Activated CD4-positive, alpha-beta T cell treated with anti-CD3 and anti-CD28 coated beads, Interleukin-2, amount 50 U/mL, for 48 hours (primary cell): Measurements from ENCODE around the gene NMU.
"Not testable (repeated sequence)": the region's sequence is repeated elsewhere in the genome, so short reads cannot be mapped to it uniquely, and the experiment has no call there.

Experiments
- DNase-seq, 2 experiments: peaks; one replicate each; pipeline ENCODE4 v3.0.0-alpha.2; 2020

Gene NMU

GRCh38 chr4:55553441-55554201 lies 82.5 kb downstream of the NMU start:
- peak in 1 of 2 experiments; percentile 7 for DNase-seq

DNA sequence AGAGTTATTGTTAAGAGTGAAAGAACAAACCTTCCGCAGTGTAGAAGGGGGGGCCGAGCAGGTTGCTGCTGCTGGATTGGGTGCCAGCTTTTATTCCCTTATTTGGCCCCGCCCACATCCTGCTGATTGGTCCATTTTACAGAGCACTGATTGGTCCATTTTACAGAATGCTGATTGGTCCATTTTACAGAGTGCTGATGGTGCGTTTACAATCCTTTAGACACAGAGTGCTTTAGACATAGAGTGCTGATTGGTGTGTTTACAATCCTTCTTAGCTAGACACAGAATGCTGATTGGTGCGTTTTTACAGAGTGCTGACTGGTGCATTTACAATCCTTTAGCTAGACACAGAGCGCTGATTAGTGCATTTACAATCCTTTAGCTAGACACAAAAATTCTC lies 84.1 kb downstream of the NMU start:
- DNase-seq, result not testable (repeated sequence)

- DNase-seq, result no peak
These were observed 86.2 kb downstream of the NMU start for GRCh38 chr4:55549888-55550287.

DNA sequence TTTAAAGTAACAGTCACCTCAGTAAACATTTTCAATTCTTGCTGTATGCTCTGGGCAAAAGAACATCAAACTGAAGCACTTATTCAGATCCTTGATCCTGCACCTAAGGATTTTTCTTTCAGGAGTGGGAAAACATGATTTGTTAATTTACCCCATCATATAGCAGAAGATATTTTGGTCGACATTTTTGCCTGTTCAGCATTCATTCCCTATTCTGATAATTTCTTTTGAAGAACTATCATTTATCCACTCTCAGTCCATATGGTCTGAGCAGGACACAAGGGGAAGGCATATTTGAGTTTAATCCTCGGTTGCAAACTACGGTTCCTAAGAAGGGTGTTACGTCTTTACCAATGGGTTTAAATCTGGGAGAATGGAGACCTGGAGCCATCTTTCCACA lies 88.2 kb downstream of the NMU start:
- no peak for DNase-seq

- DNase-seq, result no peak
These were observed 88.7 kb downstream of the NMU start for GRCh38 chr4:55547466-55547770.

DNA sequence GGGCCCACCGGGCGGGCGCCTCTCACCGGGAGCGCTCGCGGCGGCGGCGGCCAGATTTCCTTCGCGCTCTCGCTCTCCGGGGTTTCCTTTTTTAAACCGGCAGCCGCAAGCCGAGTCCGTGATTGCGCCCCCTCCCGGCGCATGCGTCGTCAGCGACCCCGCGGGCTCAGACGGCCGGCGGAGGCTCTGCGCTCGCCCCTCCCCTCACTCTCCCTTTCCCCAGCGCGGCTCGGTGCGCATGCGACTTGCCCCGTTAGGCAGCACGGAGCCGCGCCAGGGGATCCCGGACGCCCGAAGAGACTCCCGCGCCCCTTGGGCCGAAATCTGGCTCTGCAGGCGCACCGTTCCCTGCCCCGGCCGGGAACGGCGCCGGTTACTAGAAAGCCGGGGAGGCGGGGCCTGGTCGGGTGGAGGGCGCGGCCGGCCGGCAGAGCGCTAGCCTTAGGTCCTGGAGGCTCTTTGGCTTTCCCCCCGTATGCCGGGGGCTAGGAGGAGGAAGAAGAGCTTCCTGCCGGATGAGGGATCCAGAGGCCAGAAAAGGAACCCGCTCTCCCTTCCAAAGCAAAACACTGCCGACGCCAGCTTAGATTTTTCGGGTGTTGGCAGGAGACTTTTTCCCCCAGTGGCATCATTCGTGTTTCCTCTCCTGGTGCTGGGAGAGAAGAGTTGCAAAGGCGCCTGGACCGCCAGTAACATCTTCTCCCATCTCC lies 89.2 kb downstream of the NMU start, which contains the start of gene CLOCK:
Gene CLOCK, minus strand, starts transcription at position 154 of the 710 bp plus-strand sequence. CDS start 64,124 bp downstream, outside the sequence.
- peak; percentile 84 to 87 for DNase-seq

- DNase-seq, result no peak
These were observed 89.7 kb downstream of the NMU start for GRCh38 chr4:55546506-55546755.

GRCh38 chr4:55545641-55546505 lies 90.2 kb downstream of the NMU start:
- peak; percentile 60 to 71 for DNase-seq
